ENCODE data around the gene ZNF414.

ZNF414 gene

GRCh38 chr19:8511573-8512101, 2.3 kb downstream of the ZNF414 start:
- Mint-ChIP-seq H3K27me3 (ENCODE audit: low read depth) (no peaks in the 10 kb centered on the region), H3K36me3 (ENCODE audit: low read depth) (peaks cover 16% of the 10 kb centered on the region), H3K27ac (no peak overlapping the region), H3K4me3 (no peak overlapping the region), H3K4me1 (ENCODE audit: low read depth) (peaks cover 32% of the 10 kb centered on the region), H3K9me3 (no peaks in the 10 kb centered on the region)
- DNase-seq (ENCODE audit: low spot score), result no peak

DNA sequence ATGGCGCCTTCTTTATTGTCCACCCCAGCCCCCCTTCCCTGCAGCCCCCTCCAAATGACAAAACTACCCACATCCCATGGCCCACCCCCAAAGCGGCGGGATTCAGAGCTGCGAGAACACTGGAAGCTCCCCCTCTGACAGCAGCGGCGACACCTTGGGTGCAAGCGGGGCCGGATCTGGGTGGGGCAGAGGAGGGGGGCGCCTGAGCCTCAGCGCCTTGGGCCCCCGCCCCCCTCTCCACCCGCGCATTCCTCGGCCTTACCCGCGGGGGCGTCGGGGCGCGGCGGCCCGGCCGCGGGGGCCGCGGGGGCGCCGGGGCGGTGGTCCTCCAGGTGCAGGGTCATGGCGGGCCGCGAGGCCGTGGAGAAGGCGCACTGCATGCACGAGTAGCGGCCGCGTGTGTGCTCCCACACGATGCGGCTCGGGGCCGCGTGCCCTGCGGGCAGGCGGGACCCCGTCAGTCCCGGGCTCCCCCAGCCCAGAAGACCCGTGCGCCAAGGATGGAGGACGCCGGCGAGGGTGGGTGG, 3.3 kb downstream of the ZNF414 start:
- Mint-ChIP-seq H3K4me1 (ENCODE audit: low read depth) (peaks cover 31% of the 10 kb centered on the region), H3K4me3 (no peak overlapping the region), H3K9me3 (no peaks in the 10 kb centered on the region), H3K27me3 (ENCODE audit: low read depth) (no peaks in the 10 kb centered on the region), H3K36me3 (ENCODE audit: low read depth) (peaks cover 18% of the 10 kb centered on the region), H3K27ac (no peak overlapping the region)
- DNase-seq (ENCODE audit: low spot score), result no peak

- Mint-ChIP-seq H3K4me1 (ENCODE audit: low read depth) (peaks cover 14% of the 10 kb centered on the region), H3K27ac (peak overlapping the region; percentile 65), H3K9me3 (no peaks in the 10 kb centered on the region), H3K36me3 (ENCODE audit: low read depth) (peaks cover 2% of the 10 kb centered on the region), H3K27me3 (ENCODE audit: low read depth) (no peaks in the 10 kb centered on the region), H3K4me3 (peak overlapping the region; percentile 89)
- no peak for DNase-seq (ENCODE audit: low spot score)
These were observed 7.5 kb downstream of the ZNF414 start for GRCh38 chr19:8506402-8506957.

DNA sequence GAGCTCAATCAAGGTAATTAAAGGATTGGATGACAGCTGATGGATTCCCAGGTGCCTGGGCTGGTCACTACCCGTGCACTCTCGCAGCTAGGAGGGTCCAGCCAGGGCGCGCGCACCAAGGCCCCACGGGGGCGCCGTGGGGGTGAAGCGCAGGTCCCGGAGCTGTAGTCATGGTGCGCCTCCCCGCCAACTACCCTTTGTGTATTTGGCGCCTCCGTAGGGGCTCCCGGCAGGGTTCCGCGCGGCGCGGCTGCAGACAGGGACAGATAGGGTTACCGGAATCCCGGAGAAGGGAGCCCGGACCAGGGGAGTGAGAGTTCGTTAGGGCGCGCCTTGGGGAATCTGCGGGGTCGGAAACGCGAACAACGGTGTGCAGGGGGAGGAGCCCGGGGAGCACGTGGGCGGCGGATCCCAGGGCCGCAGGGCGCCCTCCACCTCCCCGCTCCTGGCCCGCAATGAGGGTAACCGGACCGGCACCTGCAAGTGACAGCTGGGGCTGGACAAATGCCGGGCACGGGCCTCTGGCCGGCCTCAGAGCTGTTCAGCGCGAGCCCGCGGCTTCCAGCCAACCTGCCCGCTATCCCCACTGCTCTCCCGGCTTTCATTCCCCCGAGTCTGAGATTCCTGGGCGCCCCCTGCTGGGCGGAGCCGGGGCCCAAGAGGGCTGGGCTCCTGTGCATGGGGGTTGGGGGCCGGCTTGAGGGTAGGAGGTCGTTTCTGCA, 8.1 kb downstream of the ZNF414 start:
- peaks cover 2% of the 10 kb centered on the region for H3K36me3 Mint-ChIP-seq (ENCODE audit: low read depth)
- H3K9me3 Mint-ChIP-seq, result no peaks in the 10 kb centered on the region

DNA sequence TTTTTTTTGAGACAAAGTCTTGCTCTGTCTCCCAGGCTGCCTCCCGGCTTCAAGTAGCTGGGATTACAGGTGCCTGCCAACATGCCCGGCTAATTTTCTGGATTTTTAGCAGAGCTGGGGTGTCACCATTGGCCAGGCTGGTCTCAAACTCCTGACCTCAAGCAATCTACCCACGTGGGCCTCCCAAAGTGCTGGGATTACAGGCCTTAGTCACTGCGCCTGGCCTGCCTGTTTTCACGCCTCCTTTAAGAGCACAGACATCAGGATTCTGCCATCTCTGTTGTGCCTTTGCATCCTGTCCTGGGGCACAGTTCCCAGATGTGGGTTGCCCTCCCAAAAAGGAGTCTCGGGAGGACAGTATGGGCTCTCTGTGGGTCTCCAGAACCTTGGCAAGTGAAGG, 9.0 kb downstream of the ZNF414 start:
- Mint-ChIP-seq H3K4me3 (peak overlapping the region; percentile 63), H3K27me3 (ENCODE audit: low read depth) (no peaks in the 10 kb centered on the region), H3K4me1 (ENCODE audit: low read depth) (peaks cover 22% of the 10 kb centered on the region), H3K9me3 (no peaks in the 10 kb centered on the region), H3K36me3 (ENCODE audit: low read depth) (peaks cover 2% of the 10 kb centered on the region), H3K27ac (no peak overlapping the region)
- no peak for DNase-seq (ENCODE audit: low spot score)

More for the DNA sequence above, 8.1 kb downstream of the ZNF414 start:
- Mint-ChIP-seq H3K27me3 (ENCODE audit: low read depth) (no peaks in the 10 kb centered on the region), H3K4me1 (ENCODE audit: low read depth) (peaks cover 16% of the 10 kb centered on the region), H3K27ac (peak overlapping the region; percentile 77), H3K4me3 (peak overlapping the region; percentile 89)
- DNase-seq (ENCODE audit: low spot score), result peak; percentile 67

DNA sequence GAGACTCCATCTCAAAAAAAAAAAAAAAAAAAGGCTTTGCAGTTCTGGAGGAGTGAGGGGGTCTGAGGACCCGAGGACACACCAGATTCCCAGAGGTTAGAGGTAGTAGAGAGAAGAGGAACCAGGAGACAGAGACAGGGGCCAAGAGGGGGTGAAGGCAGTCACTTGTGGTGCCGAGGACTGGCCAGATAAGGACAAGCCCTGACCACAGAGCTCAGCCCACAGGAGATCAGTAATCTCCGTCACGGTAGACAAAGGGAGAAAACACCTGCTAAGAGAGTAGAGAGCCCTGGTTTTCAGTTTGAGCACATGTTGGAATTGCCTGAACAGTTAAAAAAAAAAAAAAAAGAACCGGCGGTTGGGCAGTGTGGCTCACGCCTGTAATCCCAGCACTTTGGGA, 9.8 kb downstream of the ZNF414 start:
- no peak for DNase-seq (ENCODE audit: low spot score)
- H3K9me3 Mint-ChIP-seq, result no peaks in the 10 kb centered on the region
- no peak overlapping the region for H3K27ac Mint-ChIP-seq
- H3K36me3 Mint-ChIP-seq (ENCODE audit: low read depth), result peaks cover 2% of the 10 kb centered on the region
- H3K4me1 Mint-ChIP-seq (ENCODE audit: low read depth), result peaks cover 22% of the 10 kb centered on the region
- peak overlapping the region; percentile 32 for H3K4me3 Mint-ChIP-seq
- H3K27me3 Mint-ChIP-seq (ENCODE audit: low read depth), result no peaks in the 10 kb centered on the region

DNA sequence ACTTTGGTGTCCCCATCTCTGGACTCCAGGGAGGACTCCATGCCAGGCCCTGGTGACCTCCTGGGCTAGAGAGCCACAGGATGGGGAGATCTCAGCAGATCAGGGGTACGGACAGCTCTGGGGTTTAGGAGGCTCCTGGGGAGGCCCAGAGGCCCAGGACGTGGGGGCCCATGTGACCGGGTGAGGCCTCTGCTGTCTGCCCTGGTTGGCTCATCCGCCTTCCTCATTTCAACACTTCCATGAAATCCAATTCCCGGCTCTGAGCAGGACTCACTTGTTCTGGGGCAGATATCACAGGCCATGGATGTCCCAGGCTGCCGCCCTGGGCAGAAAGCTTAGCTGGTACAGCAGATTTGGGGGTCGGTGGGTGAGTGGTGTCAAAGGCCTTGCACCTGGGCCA, 10.5 kb downstream of the ZNF414 start:
- peaks cover 2% of the 10 kb centered on the region for H3K36me3 Mint-ChIP-seq (ENCODE audit: low read depth)
- H3K4me1 Mint-ChIP-seq (ENCODE audit: low read depth), result peaks cover 22% of the 10 kb centered on the region

GRCh38 chr19:8501981-8502380, 12.0 kb downstream of the ZNF414 start:
- Mint-ChIP-seq H3K4me1 (ENCODE audit: low read depth) (peaks cover 19% of the 10 kb centered on the region), H3K27me3 (ENCODE audit: low read depth) (no peaks in the 10 kb centered on the region), H3K36me3 (ENCODE audit: low read depth) (peaks cover 2% of the 10 kb centered on the region), H3K4me3 (no peak overlapping the region), H3K9me3 (no peaks in the 10 kb centered on the region), H3K27ac (no peak overlapping the region)
- no peak for DNase-seq (ENCODE audit: low spot score)

More for the DNA sequence above, 10.5 kb downstream of the ZNF414 start:
- H3K9me3 Mint-ChIP-seq, result no peaks in the 10 kb centered on the region
- no peaks in the 10 kb centered on the region for H3K27me3 Mint-ChIP-seq (ENCODE audit: low read depth)
- no peak overlapping the region for H3K27ac Mint-ChIP-seq
- no peak for DNase-seq (ENCODE audit: low spot score)
- H3K4me3 Mint-ChIP-seq, result no peak overlapping the region

DNA sequence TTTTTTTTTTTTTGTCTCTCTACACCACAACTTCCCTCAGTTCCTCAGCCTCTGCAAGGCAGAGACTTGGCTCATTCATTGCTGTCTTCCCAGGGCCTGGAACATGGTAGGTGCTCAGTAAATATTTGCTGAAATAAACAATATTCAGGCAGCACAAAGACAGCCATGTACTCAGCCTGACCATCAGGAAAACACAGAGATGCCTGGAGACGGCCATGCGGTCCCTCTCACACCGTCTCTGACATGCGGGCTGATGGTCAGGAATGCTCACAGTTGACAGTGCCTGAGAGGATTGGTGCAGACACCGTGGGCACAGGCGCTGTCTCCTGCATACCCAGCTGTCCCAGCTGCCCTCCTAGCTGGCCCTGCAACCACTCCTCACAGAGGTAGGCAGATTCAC, 12.5 kb downstream of the ZNF414 start:
- H3K27ac Mint-ChIP-seq, result no peak overlapping the region
- no peaks in the 10 kb centered on the region for H3K27me3 Mint-ChIP-seq (ENCODE audit: low read depth)
- H3K36me3 Mint-ChIP-seq (ENCODE audit: low read depth), result peaks cover 2% of the 10 kb centered on the region
- peaks cover 19% of the 10 kb centered on the region for H3K4me1 Mint-ChIP-seq (ENCODE audit: low read depth)
- DNase-seq (ENCODE audit: low spot score), result no peak
- no peak overlapping the region for H3K4me3 Mint-ChIP-seq
- no peaks in the 10 kb centered on the region for H3K9me3 Mint-ChIP-seq

- Mint-ChIP-seq H3K36me3 (ENCODE audit: low read depth) (no peaks in the 10 kb centered on the region), H3K27ac (peak overlapping the region; percentile 41), H3K4me3 (no peak overlapping the region), H3K9me3 (no peaks in the 10 kb centered on the region), H3K4me1 (ENCODE audit: low read depth) (peaks cover 19% of the 10 kb centered on the region), H3K27me3 (ENCODE audit: low read depth) (no peaks in the 10 kb centered on the region)
- DNase-seq (ENCODE audit: low spot score), result no peak
These were observed 13.8 kb downstream of the ZNF414 start for GRCh38 chr19:8500158-8500557.

DNA sequence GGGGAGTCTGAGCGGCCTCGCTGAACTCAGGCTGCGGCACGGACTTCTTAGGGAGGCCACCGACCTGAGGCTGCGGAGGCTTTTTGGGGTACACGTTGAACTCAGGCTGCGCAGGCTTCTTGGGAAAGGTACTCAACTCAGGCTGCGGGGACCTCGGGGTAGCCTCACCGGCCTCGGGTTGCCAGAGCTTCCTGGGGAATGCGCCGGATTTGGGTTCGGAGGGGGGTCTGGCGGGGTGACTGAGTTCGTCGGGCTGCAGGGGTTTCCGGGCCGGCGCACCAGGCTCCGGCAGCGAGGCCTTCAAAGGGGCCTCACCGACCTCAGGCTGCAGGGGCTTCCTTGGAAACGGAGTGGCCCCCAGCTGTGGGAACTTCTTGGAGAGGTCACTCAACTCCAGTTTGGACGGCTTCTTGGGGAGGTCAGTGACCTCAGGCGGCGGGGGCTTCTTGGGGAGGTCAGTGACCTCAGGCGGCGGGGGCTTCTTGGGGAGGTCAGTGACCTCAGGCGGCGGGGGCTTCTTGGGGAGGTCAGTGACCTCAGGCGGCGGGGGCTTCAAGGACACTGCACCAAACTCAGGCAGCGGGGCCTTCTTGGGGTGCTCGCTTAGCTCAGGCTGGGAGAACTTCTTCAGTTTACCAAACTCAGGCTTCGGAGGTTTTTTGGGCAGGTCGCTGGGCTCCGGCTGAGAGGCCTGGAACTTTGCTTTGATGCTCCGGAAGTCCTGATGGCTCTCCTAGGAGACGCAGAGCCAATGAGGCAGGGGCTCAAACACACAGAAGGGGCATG, 14.7 kb downstream of the ZNF414 start:
- Mint-ChIP-seq H3K4me1 (ENCODE audit: low read depth) (peaks cover 17% of the 10 kb centered on the region), H3K27ac (no peak overlapping the region), H3K9me3 (no peaks in the 10 kb centered on the region), H3K36me3 (ENCODE audit: low read depth) (no peaks in the 10 kb centered on the region), H3K4me3 (no peak overlapping the region), H3K27me3 (ENCODE audit: low read depth) (no peaks in the 10 kb centered on the region)
- DNase-seq (ENCODE audit: low spot score), result no peak

DNA sequence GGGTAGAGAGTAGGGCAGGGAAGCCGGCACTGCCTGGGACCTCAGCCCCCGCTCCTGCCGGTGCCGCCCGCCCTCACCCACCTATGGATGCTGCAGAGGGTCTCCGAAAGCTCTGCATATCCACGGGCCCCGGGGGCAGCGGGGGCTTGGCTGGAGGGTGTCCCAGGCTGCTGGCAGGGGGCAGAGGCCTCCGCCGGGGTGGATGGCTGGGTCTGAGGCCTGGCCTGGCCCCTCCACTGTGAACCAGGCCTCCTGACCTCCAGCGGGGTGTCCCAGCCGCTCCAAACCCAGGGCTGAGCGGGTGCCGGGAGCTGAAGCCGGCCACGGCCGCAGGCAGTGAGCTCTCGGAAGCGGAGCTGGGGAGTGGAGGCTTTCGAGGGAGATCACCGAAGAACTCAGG, 15.7 kb downstream of the ZNF414 start:
- no peaks in the 10 kb centered on the region for H3K9me3 Mint-ChIP-seq
- H3K4me1 Mint-ChIP-seq (ENCODE audit: low read depth), result peaks cover 17% of the 10 kb centered on the region
- no peak for DNase-seq (ENCODE audit: low spot score)
- no peak overlapping the region for H3K4me3 Mint-ChIP-seq
- no peaks in the 10 kb centered on the region for H3K27me3 Mint-ChIP-seq (ENCODE audit: low read depth)
- no peak overlapping the region for H3K27ac Mint-ChIP-seq
- no peaks in the 10 kb centered on the region for H3K36me3 Mint-ChIP-seq (ENCODE audit: low read depth)

DNA sequence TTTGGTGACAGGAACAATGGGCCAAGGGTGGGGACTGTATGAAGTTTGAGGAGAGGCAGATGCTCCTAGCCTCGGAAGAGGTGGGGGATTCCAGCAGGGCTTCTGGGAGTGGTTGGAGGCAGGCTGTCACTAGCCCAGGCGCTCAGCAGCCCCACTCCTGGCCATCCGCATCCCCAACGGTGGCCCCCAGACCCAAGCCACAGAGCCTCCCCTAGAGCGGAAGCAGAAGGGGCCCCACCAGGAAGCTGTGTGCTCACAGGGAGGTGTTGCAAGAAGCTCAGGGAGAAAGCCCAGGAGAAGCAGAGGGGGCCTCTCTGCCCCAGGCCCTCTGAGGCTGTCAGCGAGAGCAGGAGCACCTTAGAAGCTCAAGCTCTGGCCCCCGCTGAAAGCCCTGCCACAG, 19.8 kb downstream of the ZNF414 start:
- no peaks in the 10 kb centered on the region for H3K27me3 Mint-ChIP-seq (ENCODE audit: low read depth)
- peaks cover 2% of the 10 kb centered on the region for H3K36me3 Mint-ChIP-seq (ENCODE audit: low read depth)
- no peak for DNase-seq (ENCODE audit: low spot score)
- H3K4me3 Mint-ChIP-seq, result no peak overlapping the region
- peaks cover 8% of the 10 kb centered on the region for H3K4me1 Mint-ChIP-seq (ENCODE audit: low read depth)
- H3K9me3 Mint-ChIP-seq, result no peaks in the 10 kb centered on the region
- H3K27ac Mint-ChIP-seq, result peak overlapping the region; percentile 70

DNA sequence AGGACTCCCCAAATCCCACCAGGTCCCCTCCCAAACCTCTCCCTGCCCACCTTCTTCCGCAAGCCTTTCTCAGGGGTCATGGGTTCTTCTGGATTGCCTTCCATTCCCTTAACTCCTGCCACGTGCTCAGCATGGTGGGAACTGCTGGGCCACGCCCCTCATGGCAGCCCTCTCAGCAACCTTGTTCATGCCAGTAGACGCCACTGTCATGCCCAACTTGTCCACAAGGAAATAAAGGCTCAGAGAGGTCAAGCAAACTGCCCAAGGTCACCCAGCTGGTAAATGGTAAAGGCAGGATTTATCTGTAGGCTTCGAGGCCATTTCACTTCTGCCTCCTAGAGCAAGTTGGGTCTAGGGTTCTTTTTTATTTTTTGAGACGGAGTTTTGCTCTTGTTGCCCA, 22.4 kb downstream of the ZNF414 start:
- no peak for DNase-seq (ENCODE audit: low spot score)
- Mint-ChIP-seq H3K4me3 (no peak overlapping the region), H3K27ac (no peak overlapping the region), H3K36me3 (ENCODE audit: low read depth) (peaks cover 21% of the 10 kb centered on the region), H3K4me1 (ENCODE audit: low read depth) (peaks cover 27% of the 10 kb centered on the region), H3K9me3 (no peaks in the 10 kb centered on the region), H3K27me3 (ENCODE audit: low read depth) (no peaks in the 10 kb centered on the region)
